MM.1S (cell line): ENCODE results near the gene GPRIN3.

Experiments used
- DNase-seq: peaks from one replicate; pipeline ENCODE4 v3.0.0-alpha.2; 2015
- H2AFZ ChIP-seq: fragments of 300-600 bp; sonication (generic); 2 replicates; pipeline ENCODE4 v1.6.0; 2016; ENCODE audit warnings: antibody characterized with exemption, low read length
- H3F3A ChIP-seq: fragments of 300-600 bp; sonication (generic); 2 replicates; pipeline ENCODE4 v1.6.1; 2016; ENCODE audit warnings: mild to moderate bottlenecking, antibody characterized with exemption, low read length, moderate library complexity, mixed read lengths; ENCODE audit not compliant: insufficient read depth
- H3K27ac ChIP-seq: fragments of 300-600 bp; sonication (generic); 2 replicates; pipeline ENCODE4 v1.5.1; 2016; ENCODE audit warnings: mild to moderate bottlenecking, low read length
- H3K27me3 ChIP-seq: fragments of 300-600 bp; sonication (generic); replicated peaks from 2 replicates; pipeline ENCODE4 v1.6.0; 2016; ENCODE audit warnings: low read length; ENCODE audit not compliant: insufficient read depth
- H3K36me3 ChIP-seq: fragments of 300-600 bp; sonication (generic); replicated peaks from 2 replicates; pipeline ENCODE4 v1.6.1; 2016; ENCODE audit warnings: mild to moderate bottlenecking, low read length, mixed read lengths; ENCODE audit not compliant: insufficient read depth
- H3K4me1 ChIP-seq: fragments of 300-600 bp; sonication (generic); 2 replicates; pipeline ENCODE4 v1.6.1; 2016; ENCODE audit warnings: low read length, mixed read lengths
- H3K4me2 ChIP-seq: fragments of 300-600 bp; sonication (generic); 2 replicates; pipeline ENCODE4 v1.6.0; 2016; ENCODE audit warnings: low read depth, low read length
- H3K4me3 ChIP-seq: fragments of 300-600 bp; sonication (generic); 2 replicates; pipeline ENCODE4 v1.5.1; 2016; ENCODE audit warnings: low read length, mixed read lengths
- H3K79me2 ChIP-seq: fragments of 300-600 bp; sonication (generic); 2 replicates; pipeline ENCODE4 v1.6.1; 2016; ENCODE audit warnings: mixed run types, low read length, mixed read lengths
- H3K9ac ChIP-seq: fragments of 300-600 bp; sonication (generic); 2 replicates; pipeline ENCODE4 v1.6.1; 2016; ENCODE audit warnings: low read length, mixed read lengths
- H3K9me2 ChIP-seq: fragments of 300-600 bp; sonication (generic); replicated peaks from 2 replicates; pipeline ENCODE4 v1.6.1; 2016; ENCODE audit warnings: mild to moderate bottlenecking, low read length, mixed read lengths; ENCODE audit not compliant: insufficient read depth
- H3K9me3 ChIP-seq: fragments of 300-600 bp; sonication (generic); replicated peaks from 2 replicates; pipeline ENCODE4 v1.6.1; 2016; ENCODE audit warnings: mild to moderate bottlenecking, low read length, mixed read lengths; ENCODE audit not compliant: insufficient read depth
- H4K20me1 ChIP-seq: fragments of 300-600 bp; sonication (generic); 2 replicates; pipeline ENCODE4 v1.6.1; 2016; ENCODE audit warnings: mild to moderate bottlenecking, low read length, moderate library complexity, mixed read lengths; ENCODE audit not compliant: insufficient read depth
- EZH2 ChIP-seq: fragments of 300-600 bp; sonication (generic); optimal IDR thresholded peaks from 2 replicates; pipeline ENCODE3; 2017; ENCODE audit warnings: low read depth, mild to moderate bottlenecking, antibody characterized with exemption, low read length, mixed read lengths
- EZH2phosphoT487 ChIP-seq: fragments of 300-600 bp; sonication (generic); IDR thresholded peaks from 2 replicates; pipeline ENCODE4 v1.6.1; 2018; ENCODE audit warnings: antibody characterized with exemption, low read length
- TF ChIP-seq, protein P1 (sequence below): fragments of 300-600 bp; sonication (generic); IDR thresholded peaks from 2 replicates; pipeline ENCODE4 v1.5.1; 2016; ENCODE audit warnings: antibody characterized with exemption, low read length, mixed read lengths

The GPRIN3 gene

DNA sequence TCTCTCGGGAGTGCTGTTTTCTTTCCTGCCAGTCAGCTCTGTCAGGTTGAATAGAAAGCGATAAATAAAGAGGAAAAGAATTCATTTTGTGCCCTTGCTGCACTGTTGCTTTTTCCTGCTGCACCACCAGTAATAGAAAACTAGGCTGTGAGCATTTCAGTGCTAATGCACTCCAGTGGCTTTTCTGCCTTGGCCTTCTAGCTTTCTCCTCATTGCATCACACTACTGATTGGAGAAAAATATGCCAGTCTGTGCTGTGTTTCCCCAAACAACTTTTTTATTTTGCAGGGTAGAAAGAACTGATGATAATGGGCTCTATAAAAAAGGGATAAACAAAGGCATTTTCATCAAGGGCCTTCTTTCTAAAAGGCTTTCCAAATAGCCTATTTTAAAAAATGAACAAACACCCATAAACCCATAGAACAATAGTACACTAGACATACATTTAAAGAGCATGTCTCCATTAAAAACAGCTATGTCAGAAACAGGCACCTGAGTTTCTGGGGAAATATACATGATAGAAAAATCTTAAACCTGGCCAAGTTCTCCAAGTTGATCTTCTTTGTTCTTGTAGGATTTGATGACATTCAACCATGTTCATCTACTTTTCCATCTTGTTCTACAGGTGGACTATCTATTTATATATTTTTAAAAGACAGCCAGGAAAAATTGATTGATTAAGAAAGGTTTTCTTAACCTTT lies 86.3 kb downstream of the GPRIN3 start:
- Histone ChIP-seq H3K4me2 (no peak overlapping the region), H3K79me2 (no peaks in the 10 kb centered on the region), H3K4me1 (peaks cover 17% of the 10 kb centered on the region), H3K27me3 (no peaks in the 10 kb centered on the region), H2AFZ (no peak overlapping the region), H3K36me3 (no peaks in the 10 kb centered on the region), H3K4me3 (no peak overlapping the region), H3F3A (no peaks in the 10 kb centered on the region), H3K27ac (no peak overlapping the region), H3K9me3 (no peaks in the 10 kb centered on the region), H3K9me2 (no peaks in the 10 kb centered on the region), H4K20me1 (no peaks in the 10 kb centered on the region), H3K9ac (no peak overlapping the region)
- TF ChIP-seq, protein P1, sequence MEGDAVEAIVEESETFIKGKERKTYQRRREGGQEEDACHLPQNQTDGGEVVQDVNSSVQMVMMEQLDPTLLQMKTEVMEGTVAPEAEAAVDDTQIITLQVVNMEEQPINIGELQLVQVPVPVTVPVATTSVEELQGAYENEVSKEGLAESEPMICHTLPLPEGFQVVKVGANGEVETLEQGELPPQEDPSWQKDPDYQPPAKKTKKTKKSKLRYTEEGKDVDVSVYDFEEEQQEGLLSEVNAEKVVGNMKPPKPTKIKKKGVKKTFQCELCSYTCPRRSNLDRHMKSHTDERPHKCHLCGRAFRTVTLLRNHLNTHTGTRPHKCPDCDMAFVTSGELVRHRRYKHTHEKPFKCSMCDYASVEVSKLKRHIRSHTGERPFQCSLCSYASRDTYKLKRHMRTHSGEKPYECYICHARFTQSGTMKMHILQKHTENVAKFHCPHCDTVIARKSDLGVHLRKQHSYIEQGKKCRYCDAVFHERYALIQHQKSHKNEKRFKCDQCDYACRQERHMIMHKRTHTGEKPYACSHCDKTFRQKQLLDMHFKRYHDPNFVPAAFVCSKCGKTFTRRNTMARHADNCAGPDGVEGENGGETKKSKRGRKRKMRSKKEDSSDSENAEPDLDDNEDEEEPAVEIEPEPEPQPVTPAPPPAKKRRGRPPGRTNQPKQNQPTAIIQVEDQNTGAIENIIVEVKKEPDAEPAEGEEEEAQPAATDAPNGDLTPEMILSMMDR: no peak
- TF ChIP-seq EZH2: no peak
- TF ChIP-seq EZH2phosphoT487: no peak
- no peak for DNase-seq

DNA sequence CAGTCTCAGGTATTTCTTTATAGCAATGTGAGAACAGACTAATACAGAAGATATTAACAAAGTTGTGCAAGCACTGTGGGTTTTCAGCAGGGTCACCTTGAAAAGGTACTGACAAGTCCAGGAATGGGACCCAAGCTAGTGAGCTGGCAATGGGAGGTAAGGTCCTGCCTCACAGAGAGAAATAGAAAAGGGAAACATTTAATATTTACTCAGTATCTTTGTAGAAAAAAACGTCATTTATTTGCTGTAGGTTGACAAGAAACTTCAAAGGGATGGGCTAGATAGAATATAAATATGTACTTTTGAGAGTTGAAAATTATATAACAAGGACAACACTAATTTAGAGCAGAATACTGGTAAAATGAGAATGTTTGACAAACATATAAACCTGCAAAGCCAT lies 89.0 kb downstream of the GPRIN3 start:
- H3F3A ChIP-seq: no peaks in the 10 kb centered on the region
- no peak overlapping the region for H3K4me2 ChIP-seq
- no peak for TF ChIP-seq EZH2
- no peak for TF ChIP-seq EZH2phosphoT487
- TF ChIP-seq, protein P1: no peak
- no peak overlapping the region for H3K9ac ChIP-seq
- H2AFZ ChIP-seq: no peak overlapping the region
- H3K27me3 ChIP-seq: no peaks in the 10 kb centered on the region
- DNase-seq: no peak
- no peaks in the 10 kb centered on the region for H3K79me2 ChIP-seq
- H3K27ac ChIP-seq: no peak overlapping the region
- H3K9me2 ChIP-seq: no peaks in the 10 kb centered on the region
- H3K36me3 ChIP-seq: no peaks in the 10 kb centered on the region
- H3K4me1 ChIP-seq: peaks cover 17% of the 10 kb centered on the region
- no peaks in the 10 kb centered on the region for H4K20me1 ChIP-seq
- H3K9me3 ChIP-seq: no peaks in the 10 kb centered on the region
- H3K4me3 ChIP-seq: no peak overlapping the region

DNA sequence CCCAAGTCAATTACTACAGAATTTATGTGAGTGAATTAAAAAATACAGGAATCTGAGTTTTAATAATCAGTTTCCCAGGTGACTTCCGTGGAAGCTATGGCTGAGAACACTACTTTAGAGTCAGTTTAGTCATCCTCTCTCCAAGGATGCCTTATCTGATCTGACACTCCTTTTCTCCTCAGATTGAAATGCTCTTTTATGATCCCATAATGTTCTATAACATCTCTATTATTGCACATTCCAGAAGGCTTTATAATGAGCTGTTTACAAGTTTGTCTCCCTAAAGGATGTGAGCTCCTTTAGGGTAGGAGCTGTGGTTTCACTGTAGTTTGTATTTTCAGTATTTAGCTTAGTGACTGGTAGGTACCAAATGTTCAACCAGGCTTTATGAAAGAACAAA lies 90.0 kb downstream of the GPRIN3 start:
- Histone ChIP-seq H3K36me3 (no peaks in the 10 kb centered on the region), H3K79me2 (no peaks in the 10 kb centered on the region), H3F3A (no peaks in the 10 kb centered on the region), H4K20me1 (no peaks in the 10 kb centered on the region), H3K27me3 (no peaks in the 10 kb centered on the region), H3K4me2 (no peak overlapping the region), H2AFZ (no peak overlapping the region), H3K4me3 (no peak overlapping the region), H3K9me3 (no peaks in the 10 kb centered on the region), H3K9ac (no peak overlapping the region), H3K4me1 (peaks cover 14% of the 10 kb centered on the region), H3K27ac (no peak overlapping the region), H3K9me2 (no peaks in the 10 kb centered on the region)
- DNase-seq: no peak
- no peak for TF ChIP-seq EZH2phosphoT487

DNA sequence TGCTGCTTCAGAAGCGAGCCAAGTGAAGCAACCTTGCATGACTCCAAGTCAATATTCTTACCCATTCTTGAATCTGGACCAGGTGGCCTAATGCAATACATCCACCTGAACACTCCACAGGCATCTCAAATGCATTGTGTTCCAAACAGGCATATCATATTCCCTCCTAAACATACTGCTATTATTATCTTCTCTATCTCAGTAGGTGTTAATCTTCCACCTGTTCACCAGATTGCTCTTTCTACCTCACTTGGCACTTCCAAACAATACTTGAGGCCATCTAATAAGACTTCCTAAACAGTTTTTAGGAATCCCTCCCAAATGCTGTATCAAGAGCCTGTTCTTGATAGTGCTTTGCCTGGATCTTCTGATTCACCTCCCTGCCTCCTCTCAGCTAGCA lies 90.7 kb downstream of the GPRIN3 start:
- Histone ChIP-seq H3K9ac (no peak overlapping the region), H3K4me1 (peaks cover 7% of the 10 kb centered on the region), H2AFZ (no peak overlapping the region), H3K79me2 (no peaks in the 10 kb centered on the region), H3K27me3 (no peaks in the 10 kb centered on the region), H3K36me3 (no peaks in the 10 kb centered on the region), H4K20me1 (no peaks in the 10 kb centered on the region), H3K9me3 (no peaks in the 10 kb centered on the region), H3K4me3 (no peak overlapping the region), H3K9me2 (no peaks in the 10 kb centered on the region), H3K27ac (no peak overlapping the region), H3K4me2 (no peak overlapping the region), H3F3A (no peaks in the 10 kb centered on the region)
- TF ChIP-seq EZH2 (no peak), EZH2phosphoT487 (no peak)
- TF ChIP-seq, protein P1: no peak
- no peak for DNase-seq
